ENCODE measurements around the gene NR4A3. TPM values are rescaled to one million over a fixed set of nuclear protein-coding genes. Genes with fewer than 3 reads are reported as not detected.

The NR4A3 gene
- polyA plus RNA-seq, 3 donors = 0.88 to 2.1 (median 0.92) TPM

GRCh38 chr9:99816392-99816791 is 5.3 kb upstream of the NR4A3 start:
- H3K27me3 ChIP-seq (ENCODE audit: control insufficient read depth in 2 of 2, insufficient read depth in 2 of 2, low read length in 2 of 2) = no peaks in the 10 kb centered on the region
- Mint-ChIP-seq H3K9me3 (peaks cover 0 to 4% (median 0%) of the 10 kb centered on the region in 7 donors), H3K36me3 (no peaks in the 10 kb centered on the region), H3K27me3 (ENCODE audit: low read depth in 3 of 3) (peaks cover 1 to 6% (median 2%) of the 10 kb centered on the region in 3 donors), H3K27ac (no peak overlapping the region), H3K4me1 (peaks cover 21% of the 10 kb centered on the region), H3K4me3 (no peak overlapping the region)
- intact Hi-C loops (cut with micrococcal nuclease) = no loop called here
- H3K27ac ChIP-seq (ENCODE audit: low read depth in 1 of 2, low read length in 2 of 2) = no peak overlapping the region
- no peak overlapping the region for H3K4me2 ChIP-seq (replicated peaks; ENCODE audit: extremely low read depth, low read length, poor library complexity, severe bottlenecking)
- TF ChIP-seq CTCF (IDR thresholded peaks at IDR 0.05) = no peak
- H3K79me2 ChIP-seq (ENCODE audit: insufficient read depth, low read length) = no peaks in the 10 kb centered on the region
- no peak for DNase-seq
- no peak overlapping the region for H3K4me3 ChIP-seq (replicated peaks in 1 of 3; ENCODE audit: low read depth in 2 of 3, low read length in 3 of 3)
- H3K9ac ChIP-seq (ENCODE audit: insufficient read depth, low read length, poor library complexity, severe bottlenecking) = no peak overlapping the region
- H4K20me1 ChIP-seq (ENCODE audit: insufficient read depth, low read length) = no peaks in the 10 kb centered on the region
- H2AFZ ChIP-seq (ENCODE audit: insufficient read depth, low read depth, low read length, poor library complexity, severe bottlenecking) = no peak overlapping the region
- H3K9me3 ChIP-seq (replicated peaks in 1 of 2; ENCODE audit: control insufficient read depth in 1 of 2, insufficient read depth in 1 of 2, low read length in 2 of 2) = no peaks in the 10 kb centered on the region
- peaks cover 20 to 22% of the 10 kb centered on the region in 2 donors for H3K4me1 ChIP-seq (ENCODE audit: control insufficient read depth in 1 of 2, insufficient read depth in 2 of 2, low read length in 2 of 2)
- no peaks in the 10 kb centered on the region for H3K36me3 ChIP-seq (replicated peaks in 1 of 2; ENCODE audit: control insufficient read depth in 1 of 2, insufficient read depth in 2 of 2, low read length in 2 of 2)
- 87% methylated on average over 2 of the region's 3 CpGs for WGBS (ENCODE audit: insufficient coverage)

GRCh38 chr9:99818500-99818899 is 3.2 kb upstream of the NR4A3 start:
- intact Hi-C loops (cut with micrococcal nuclease) = no loop called here
- no peaks in the 10 kb centered on the region for H3K36me3 ChIP-seq (replicated peaks in 1 of 2; ENCODE audit: control insufficient read depth in 1 of 2, insufficient read depth in 2 of 2, low read length in 2 of 2)
- Mint-ChIP-seq H3K4me3 (peak overlapping the region; percentile 82 to 90), H3K27me3 (ENCODE audit: low read depth in 3 of 3) (peaks cover 16 to 25% (median 21%) of the 10 kb centered on the region in 3 donors), H3K27ac (peak overlapping the region; percentile 97 to 100 (median 98)), H3K9me3 (peaks cover 0 to 19% (median 13%) of the 10 kb centered on the region in 7 donors), H3K36me3 (peaks cover 10 to 11% of the 10 kb centered on the region in 2 donors), H3K4me1 (peaks cover 33% of the 10 kb centered on the region)
- H3K9ac ChIP-seq (ENCODE audit: insufficient read depth, low read length, poor library complexity, severe bottlenecking) = peak overlapping the region; percentile 98
- H3K79me2 ChIP-seq (ENCODE audit: insufficient read depth, low read length) = no peaks in the 10 kb centered on the region
- peak overlapping the region; percentile 80 for H3K4me2 ChIP-seq (replicated peaks; ENCODE audit: extremely low read depth, low read length, poor library complexity, severe bottlenecking)
- H3K9me3 ChIP-seq (replicated peaks in 1 of 2; ENCODE audit: control insufficient read depth in 1 of 2, insufficient read depth in 1 of 2, low read length in 2 of 2) = no peaks in the 10 kb centered on the region
- peaks cover 37 to 41% of the 10 kb centered on the region in 2 donors for H3K4me1 ChIP-seq (ENCODE audit: control insufficient read depth in 1 of 2, insufficient read depth in 2 of 2, low read length in 2 of 2)
- H3K27ac ChIP-seq (ENCODE audit: low read depth in 1 of 2, low read length in 2 of 2) = peak overlapping the region in 1 of 2 donors; percentile 94
- TF ChIP-seq CTCF (IDR thresholded peaks at IDR 0.05) = no peak
- 91% methylated on average over 3 of the region's 4 CpGs for WGBS (ENCODE audit: insufficient coverage)
- H4K20me1 ChIP-seq (ENCODE audit: insufficient read depth, low read length) = peaks cover 8% of the 10 kb centered on the region
- no peak for DNase-seq
- peak overlapping the region; percentile 7 for H2AFZ ChIP-seq (ENCODE audit: insufficient read depth, low read depth, low read length, poor library complexity, severe bottlenecking)
- peak overlapping the region; percentile 53 to 76 (median 64) for H3K4me3 ChIP-seq (replicated peaks in 1 of 3; ENCODE audit: low read depth in 2 of 3, low read length in 3 of 3)
- peaks cover 8 to 15% of the 10 kb centered on the region in 2 donors for H3K27me3 ChIP-seq (ENCODE audit: control insufficient read depth in 2 of 2, insufficient read depth in 2 of 2, low read length in 2 of 2)

All from CD14-positive monocyte (primary cell).